ENCODE data around the gene MORC3. TPM values are rescaled to one million over a fixed set of nuclear protein-coding genes. Genes with fewer than 3 reads are reported as not detected.
A peak's percentile ranks its signal among the peaks of the same experiment; 100 is the strongest.
"Not testable (repeated sequence)": the region's sequence is repeated elsewhere in the genome, so short reads cannot be mapped to it uniquely, and the experiment has no call there.

The MORC3 gene, protein sequence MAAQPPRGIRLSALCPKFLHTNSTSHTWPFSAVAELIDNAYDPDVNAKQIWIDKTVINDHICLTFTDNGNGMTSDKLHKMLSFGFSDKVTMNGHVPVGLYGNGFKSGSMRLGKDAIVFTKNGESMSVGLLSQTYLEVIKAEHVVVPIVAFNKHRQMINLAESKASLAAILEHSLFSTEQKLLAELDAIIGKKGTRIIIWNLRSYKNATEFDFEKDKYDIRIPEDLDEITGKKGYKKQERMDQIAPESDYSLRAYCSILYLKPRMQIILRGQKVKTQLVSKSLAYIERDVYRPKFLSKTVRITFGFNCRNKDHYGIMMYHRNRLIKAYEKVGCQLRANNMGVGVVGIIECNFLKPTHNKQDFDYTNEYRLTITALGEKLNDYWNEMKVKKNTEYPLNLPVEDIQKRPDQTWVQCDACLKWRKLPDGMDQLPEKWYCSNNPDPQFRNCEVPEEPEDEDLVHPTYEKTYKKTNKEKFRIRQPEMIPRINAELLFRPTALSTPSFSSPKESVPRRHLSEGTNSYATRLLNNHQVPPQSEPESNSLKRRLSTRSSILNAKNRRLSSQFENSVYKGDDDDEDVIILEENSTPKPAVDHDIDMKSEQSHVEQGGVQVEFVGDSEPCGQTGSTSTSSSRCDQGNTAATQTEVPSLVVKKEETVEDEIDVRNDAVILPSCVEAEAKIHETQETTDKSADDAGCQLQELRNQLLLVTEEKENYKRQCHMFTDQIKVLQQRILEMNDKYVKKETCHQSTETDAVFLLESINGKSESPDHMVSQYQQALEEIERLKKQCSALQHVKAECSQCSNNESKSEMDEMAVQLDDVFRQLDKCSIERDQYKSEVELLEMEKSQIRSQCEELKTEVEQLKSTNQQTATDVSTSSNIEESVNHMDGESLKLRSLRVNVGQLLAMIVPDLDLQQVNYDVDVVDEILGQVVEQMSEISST
- total RNA-seq = 16.5 and 24.4 TPM in 2 replicates

- peak within 1 kb of the TSS; percentile 92 for H3K4me3 ChIP-seq (ENCODE audit: low read depth, low read length)
- DNase-seq (ENCODE audit: low read depth) = peak; percentile 80
- TF ChIP-seq, protein P1, sequence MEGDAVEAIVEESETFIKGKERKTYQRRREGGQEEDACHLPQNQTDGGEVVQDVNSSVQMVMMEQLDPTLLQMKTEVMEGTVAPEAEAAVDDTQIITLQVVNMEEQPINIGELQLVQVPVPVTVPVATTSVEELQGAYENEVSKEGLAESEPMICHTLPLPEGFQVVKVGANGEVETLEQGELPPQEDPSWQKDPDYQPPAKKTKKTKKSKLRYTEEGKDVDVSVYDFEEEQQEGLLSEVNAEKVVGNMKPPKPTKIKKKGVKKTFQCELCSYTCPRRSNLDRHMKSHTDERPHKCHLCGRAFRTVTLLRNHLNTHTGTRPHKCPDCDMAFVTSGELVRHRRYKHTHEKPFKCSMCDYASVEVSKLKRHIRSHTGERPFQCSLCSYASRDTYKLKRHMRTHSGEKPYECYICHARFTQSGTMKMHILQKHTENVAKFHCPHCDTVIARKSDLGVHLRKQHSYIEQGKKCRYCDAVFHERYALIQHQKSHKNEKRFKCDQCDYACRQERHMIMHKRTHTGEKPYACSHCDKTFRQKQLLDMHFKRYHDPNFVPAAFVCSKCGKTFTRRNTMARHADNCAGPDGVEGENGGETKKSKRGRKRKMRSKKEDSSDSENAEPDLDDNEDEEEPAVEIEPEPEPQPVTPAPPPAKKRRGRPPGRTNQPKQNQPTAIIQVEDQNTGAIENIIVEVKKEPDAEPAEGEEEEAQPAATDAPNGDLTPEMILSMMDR (conservative IDR thresholded peaks at IDR 0.05; ENCODE audit: low read depth, low read length) = no peak
These were observed at the start of gene MORC3 for GRCh38 chr21:36319767-36320420. MORC3 (plus strand) TSS chr21:36320197; CDS start chr21:36320265, 68 bp downstream.

GRCh38 chr21:36270786-36271695, 49.0 kb upstream of the MORC3 start:
- not testable (repeated sequence) for DNase-seq (ENCODE audit: low read depth); H3K4me3 ChIP-seq (ENCODE audit: low read depth, low read length)

DNA sequence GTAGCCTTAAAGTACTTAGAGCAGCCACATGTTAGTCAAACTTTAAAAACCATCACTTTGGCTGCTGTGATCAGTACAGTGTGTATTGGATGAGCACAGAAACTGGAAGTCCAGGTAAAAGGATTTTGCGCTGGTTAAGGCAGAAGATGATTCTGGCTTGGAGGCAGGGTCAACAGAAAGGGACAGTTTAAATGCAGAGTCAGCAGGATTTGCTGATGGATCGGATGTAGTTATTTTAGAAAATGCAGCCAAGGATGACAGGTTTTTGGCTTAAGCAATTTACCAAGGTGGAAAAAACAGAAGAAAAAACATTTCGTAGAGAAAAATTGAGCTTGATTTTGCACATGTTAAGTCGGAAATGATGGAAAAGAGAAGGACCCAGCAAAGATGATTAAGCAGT, 45.9 kb upstream of the MORC3 start:
- no peak overlapping the region for H3K4me3 ChIP-seq (ENCODE audit: low read depth, low read length)
- no peak for DNase-seq (ENCODE audit: low read depth)
- TF ChIP-seq, protein P1 (conservative IDR thresholded peaks at IDR 0.05; ENCODE audit: low read depth, low read length) = no peak

GRCh38 chr21:36282568-36283230, 37.3 kb upstream of the MORC3 start:
- H3K4me3 ChIP-seq (ENCODE audit: low read depth, low read length) = no peak overlapping the region
- no peak for DNase-seq (ENCODE audit: low read depth)
- TF ChIP-seq, protein P1 (conservative IDR thresholded peaks at IDR 0.05; ENCODE audit: low read depth, low read length) = no peak

DNA sequence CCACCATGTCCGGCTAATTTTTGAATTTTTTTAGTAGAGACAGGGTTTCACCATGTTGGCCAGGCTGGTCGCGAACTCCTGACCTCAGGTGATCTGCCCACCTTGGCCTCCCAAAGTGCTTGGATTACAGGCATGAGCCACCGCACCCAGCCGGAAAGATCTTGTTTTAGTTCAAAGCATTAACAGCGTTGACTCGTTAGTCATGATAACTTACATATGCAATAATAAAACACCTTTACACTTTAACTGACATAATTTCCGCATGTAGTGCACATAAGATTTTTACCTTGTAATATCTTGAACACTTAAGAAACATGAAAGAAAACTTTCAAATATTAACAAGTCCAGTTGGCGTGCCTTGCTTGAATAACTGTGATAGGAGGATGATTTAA, 36.8 kb upstream of the MORC3 start:
- DNase-seq (ENCODE audit: low read depth); H3K4me3 ChIP-seq (ENCODE audit: low read depth, low read length): not testable (repeated sequence)

DNA sequence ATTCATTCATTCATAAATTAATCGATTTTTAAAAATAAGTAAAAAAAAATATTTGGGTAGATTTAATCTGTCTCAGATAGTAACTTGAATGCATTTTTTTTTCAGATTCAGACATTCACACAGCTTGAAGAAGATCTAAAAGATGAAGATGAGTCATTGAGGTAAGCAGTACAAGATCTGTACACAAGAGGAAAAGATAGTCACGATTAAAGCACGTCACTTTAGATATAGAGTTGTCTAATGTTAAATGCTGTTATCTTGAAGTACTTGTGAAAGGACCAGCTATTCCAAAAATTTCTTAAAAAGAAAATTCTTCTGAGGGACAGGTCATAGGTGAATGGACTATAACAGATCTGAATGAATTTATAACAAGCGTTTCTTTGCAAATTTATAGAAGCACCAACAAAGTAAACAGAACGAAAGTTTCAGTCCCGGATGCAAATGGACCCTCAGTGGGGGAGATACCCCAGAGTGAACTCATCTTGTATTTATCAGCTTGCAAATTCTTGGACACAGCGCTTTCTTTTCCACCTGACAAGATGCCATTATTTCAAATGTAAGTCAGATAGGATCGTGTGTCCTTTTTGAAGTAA, 31.2 kb upstream of the MORC3 start:
- no peak for DNase-seq (ENCODE audit: low read depth)
- TF ChIP-seq, protein P1 (conservative IDR thresholded peaks at IDR 0.05; ENCODE audit: low read depth, low read length) = no peak
- H3K4me3 ChIP-seq (ENCODE audit: low read depth, low read length) = no peak overlapping the region
